HCT116 (cell line): ENCODE results near the gene IREB2.

ENCODE experiments used
- EZH2phosphoT487 ChIP-seq: fragments of 200-600 bp; IDR thresholded peaks from 2 replicates; pipeline ENCODE4 v1.6.1; 2018; ENCODE audit warnings: antibody characterized with exemption, borderline replicate concordance
- POLR2AphosphoS5 ChIP-seq: IDR thresholded peaks from 2 replicates; pipeline ENCODE4 v1.6.1; 2011; ENCODE audit warnings: mild to moderate bottlenecking, low read depth, low read length, moderate library complexity
- ZNF274 ChIP-seq: fragments of 200-500 bp; sonication (Bioruptor generic); IDR thresholded peaks from 2 replicates; pipeline ENCODE4 v1.6.1; 2014; ENCODE audit warnings: mild to moderate bottlenecking, low read depth, low read length, inconsistent platforms
- TF ChIP-seq, protein P1 (sequence below), 3 experiments: fragments of 200-600 bp in 1 of 3; sonication (generic) in 1 of 3; IDR thresholded peaks in 2 of 3; conservative IDR thresholded peaks in 1 of 3; 2 replicates each; pipeline ENCODE4 v1.5.1; 2012 to 2017; ENCODE audit warnings: low read depth in 2 of 3, low read length in 2 of 3, antibody characterized with exemption in 1 of 3, borderline replicate concordance in 1 of 3, control low read depth in 1 of 3, mild to moderate bottlenecking in 1 of 3, mixed read lengths in 1 of 3, mixed run types in 1 of 3, moderate library complexity in 1 of 3; ENCODE audit not compliant: insufficient read depth in 1 of 3

DNA sequence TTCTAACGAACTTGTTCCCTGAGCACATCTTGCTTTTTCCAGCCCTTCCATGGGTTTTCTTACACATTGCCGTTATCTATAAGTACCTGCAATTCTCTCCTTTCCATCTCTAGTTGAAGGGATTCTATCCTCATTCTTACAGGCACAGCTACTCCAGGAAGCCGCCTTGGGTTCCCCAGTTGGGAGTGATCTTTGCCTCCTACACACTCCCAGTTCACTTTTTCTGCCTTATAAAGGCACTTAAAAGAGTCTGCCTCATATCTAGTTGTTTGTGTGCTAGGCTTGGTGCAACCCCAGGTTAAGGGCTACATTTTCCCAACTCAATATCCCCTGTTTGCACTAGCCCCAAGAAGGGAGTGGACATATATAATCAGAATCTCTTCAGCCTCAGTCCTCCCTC is 44.0 kb upstream of the IREB2 start:
- TF ChIP-seq POLR2AphosphoS5, result no peak
- TF ChIP-seq, protein P1, sequence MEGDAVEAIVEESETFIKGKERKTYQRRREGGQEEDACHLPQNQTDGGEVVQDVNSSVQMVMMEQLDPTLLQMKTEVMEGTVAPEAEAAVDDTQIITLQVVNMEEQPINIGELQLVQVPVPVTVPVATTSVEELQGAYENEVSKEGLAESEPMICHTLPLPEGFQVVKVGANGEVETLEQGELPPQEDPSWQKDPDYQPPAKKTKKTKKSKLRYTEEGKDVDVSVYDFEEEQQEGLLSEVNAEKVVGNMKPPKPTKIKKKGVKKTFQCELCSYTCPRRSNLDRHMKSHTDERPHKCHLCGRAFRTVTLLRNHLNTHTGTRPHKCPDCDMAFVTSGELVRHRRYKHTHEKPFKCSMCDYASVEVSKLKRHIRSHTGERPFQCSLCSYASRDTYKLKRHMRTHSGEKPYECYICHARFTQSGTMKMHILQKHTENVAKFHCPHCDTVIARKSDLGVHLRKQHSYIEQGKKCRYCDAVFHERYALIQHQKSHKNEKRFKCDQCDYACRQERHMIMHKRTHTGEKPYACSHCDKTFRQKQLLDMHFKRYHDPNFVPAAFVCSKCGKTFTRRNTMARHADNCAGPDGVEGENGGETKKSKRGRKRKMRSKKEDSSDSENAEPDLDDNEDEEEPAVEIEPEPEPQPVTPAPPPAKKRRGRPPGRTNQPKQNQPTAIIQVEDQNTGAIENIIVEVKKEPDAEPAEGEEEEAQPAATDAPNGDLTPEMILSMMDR (IDR thresholded peaks at IDR 0.05 in 2 of 3, conservative IDR thresholded peaks at IDR 0.05 in 1 of 3; ENCODE audit: borderline replicate concordance in 1 of 3, insufficient read depth in 1 of 3, low read depth in 2 of 3, low read length in 2 of 3), result no peak
- no peak for TF ChIP-seq EZH2phosphoT487
- TF ChIP-seq ZNF274, result no peak
